ENCODE measurements around the gene PITPNC1. TPM values are rescaled to one million over a fixed set of nuclear protein-coding genes. Genes with fewer than 3 reads are reported as not detected.
"Not testable (repeated sequence)": the region's sequence is repeated elsewhere in the genome, so short reads cannot be mapped to it uniquely, and the experiment has no call there.

PITPNC1 gene
- total and polyA plus RNA-seq, 8 donors: 9.7 to 21.9 (median 11.3) TPM

- no peak overlapping the region for H3K4me3 ChIP-seq
- ATAC-seq (no peak), DNase-seq (no peak)
- H3K4me1 ChIP-seq: peaks cover 0 to 26% of the 10 kb centered on the region in 2 donors
- H3K27me3 ChIP-seq: no peaks in the 10 kb centered on the region
- no peaks in the 10 kb centered on the region for H3K36me3 ChIP-seq
- TF ChIP-seq CTCF (IDR thresholded peaks at IDR 0.05): no peak
- H3K9me3 ChIP-seq: no peaks in the 10 kb centered on the region
- intact Hi-C loops (cut with DNase I): no loop called here
- H3K27ac ChIP-seq: peak overlapping the region in 1 of 2 donors; percentile 79
Measured at GRCh38 chr17:67422897-67423296, 45.8 kb downstream of the PITPNC1 start.

DNA sequence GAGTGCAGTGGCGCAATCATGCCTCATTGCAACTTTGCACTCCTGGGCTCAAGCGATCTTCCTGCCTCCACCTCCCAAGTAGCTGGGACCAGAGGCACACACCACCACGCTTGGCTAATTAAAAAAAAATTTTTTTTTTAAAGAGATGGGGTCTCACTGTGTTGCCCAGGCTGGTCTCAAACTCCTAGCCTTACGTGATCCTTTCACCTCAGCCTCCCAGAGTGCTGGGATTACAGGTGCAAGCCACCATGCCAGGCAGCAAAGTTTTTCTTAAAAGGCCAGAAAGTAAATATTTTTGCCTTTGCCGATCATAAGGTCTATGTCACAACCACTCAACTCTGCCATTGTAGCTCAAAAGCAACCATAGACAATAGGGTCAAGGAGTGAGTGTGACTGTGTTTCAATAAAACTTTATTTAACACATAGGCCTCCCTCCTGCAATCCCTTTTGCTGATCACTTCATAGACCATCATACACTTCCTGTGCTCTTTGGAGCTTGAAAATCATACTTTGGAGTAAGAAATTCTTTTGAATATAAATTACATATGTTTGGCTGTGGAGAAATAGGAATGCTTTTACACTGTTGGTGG, 48.6 kb downstream of the PITPNC1 start:
- Histone ChIP-seq H3K27ac (no peak overlapping the region), H3K9me3 (no peaks in the 10 kb centered on the region), H3K4me3 (no peak overlapping the region), H3K4me1 (peaks cover 0 to 23% of the 10 kb centered on the region in 2 donors), H3K27me3 (no peaks in the 10 kb centered on the region), H3K36me3 (no peaks in the 10 kb centered on the region)
- no peak for TF ChIP-seq CTCF (IDR thresholded peaks at IDR 0.05)
- ATAC-seq (no peak), DNase-seq (no peak)
- intact Hi-C loops (cut with DNase I): no loop called here

- no peaks in the 10 kb centered on the region for H3K36me3 ChIP-seq
- ATAC-seq (no peak), DNase-seq (no peak)
- no peak overlapping the region for H3K27ac ChIP-seq
- no peak overlapping the region for H3K4me3 ChIP-seq
- no peaks in the 10 kb centered on the region for H3K27me3 ChIP-seq
- H3K9me3 ChIP-seq: no peaks in the 10 kb centered on the region
- no peak for TF ChIP-seq CTCF (IDR thresholded peaks at IDR 0.05)
- intact Hi-C loops (cut with DNase I): no loop called here
- peaks cover 0 to 22% of the 10 kb centered on the region in 2 donors for H3K4me1 ChIP-seq
Measured at GRCh38 chr17:67427424-67427823, 50.3 kb downstream of the PITPNC1 start.

GRCh38 chr17:67430515-67430914, 53.4 kb downstream of the PITPNC1 start:
- H3K4me3 ChIP-seq; DNase-seq; H3K27me3 ChIP-seq; ATAC-seq; intact Hi-C loops (cut with DNase I); H3K9me3 ChIP-seq; H3K36me3 ChIP-seq: not testable (repeated sequence)
- peak overlapping the region in 1 of 2 donors; percentile 82 for H3K27ac ChIP-seq
- peaks cover 0 to 48% of the 10 kb centered on the region in 2 donors for H3K4me1 ChIP-seq

GRCh38 chr17:67431249-67432015, 54.4 kb downstream of the PITPNC1 start:
- intact Hi-C loops (cut with DNase I): no loop called here
- no peaks in the 10 kb centered on the region for H3K36me3 ChIP-seq
- no peak for TF ChIP-seq CTCF (IDR thresholded peaks at IDR 0.05)
- no peaks in the 10 kb centered on the region for H3K9me3 ChIP-seq
- H3K27me3 ChIP-seq: no peaks in the 10 kb centered on the region
- H3K4me1 ChIP-seq: peaks cover 0 to 57% of the 10 kb centered on the region in 2 donors
- H3K27ac ChIP-seq: peak overlapping the region; percentile 5 to 82
- peak; percentile 47 for ATAC-seq
- no peak overlapping the region for H3K4me3 ChIP-seq
- DNase-seq: no peak
